ENCODE data around the gene NSL1.
"Not testable (repeated sequence)": the region's sequence is repeated elsewhere in the genome, so short reads cannot be mapped to it uniquely, and the experiment has no call there.

The NSL1 gene

DNA sequence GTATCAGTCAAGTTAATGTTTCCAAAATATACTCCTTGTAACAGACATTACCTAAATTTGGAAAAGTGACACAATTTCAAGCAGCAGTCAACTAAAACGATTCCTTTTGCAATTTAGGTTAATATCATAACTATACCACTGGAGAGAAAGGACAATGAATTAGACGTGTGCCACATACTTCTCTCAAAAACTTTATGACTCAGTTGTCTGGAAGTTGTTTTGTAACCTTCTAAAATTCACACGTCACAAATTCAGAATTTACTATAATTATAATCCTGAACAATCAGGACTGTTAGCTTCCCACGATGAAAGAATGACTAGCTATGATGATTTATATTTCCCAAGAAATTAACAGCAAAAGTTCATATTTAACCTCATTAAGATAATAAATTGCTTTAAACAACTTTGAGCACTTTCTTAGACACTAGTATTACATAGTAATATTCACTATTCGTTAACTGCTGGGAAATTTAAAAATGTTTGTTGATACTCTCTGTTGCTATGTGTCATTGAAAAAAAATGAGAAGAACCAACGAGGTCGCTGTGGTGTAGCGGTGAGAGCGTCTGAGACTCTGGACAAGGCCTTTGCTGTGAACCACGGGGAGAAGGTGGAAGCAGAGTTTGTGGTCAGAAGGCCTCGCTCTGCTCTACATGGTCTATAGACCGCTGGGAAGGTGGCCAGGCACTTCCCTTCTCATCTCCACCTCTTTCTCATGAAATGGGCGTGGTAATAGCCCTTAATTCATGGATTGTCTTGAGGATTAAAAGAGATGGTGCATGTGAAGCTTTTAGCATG is 64.0 kb downstream of the NSL1 start:
- POLR2A ChIA-PET: no interaction called here
- DNase-seq (ENCODE audit: extremely low spot score): no peak
- CTCF ChIA-PET: interaction anchor here (1.4 to 1.5 kb wide), 2 partner anchors 10 to 63 kb away, joined by 4 to 6 read pairs; no protein-coding TSS in a partner anchor

DNA sequence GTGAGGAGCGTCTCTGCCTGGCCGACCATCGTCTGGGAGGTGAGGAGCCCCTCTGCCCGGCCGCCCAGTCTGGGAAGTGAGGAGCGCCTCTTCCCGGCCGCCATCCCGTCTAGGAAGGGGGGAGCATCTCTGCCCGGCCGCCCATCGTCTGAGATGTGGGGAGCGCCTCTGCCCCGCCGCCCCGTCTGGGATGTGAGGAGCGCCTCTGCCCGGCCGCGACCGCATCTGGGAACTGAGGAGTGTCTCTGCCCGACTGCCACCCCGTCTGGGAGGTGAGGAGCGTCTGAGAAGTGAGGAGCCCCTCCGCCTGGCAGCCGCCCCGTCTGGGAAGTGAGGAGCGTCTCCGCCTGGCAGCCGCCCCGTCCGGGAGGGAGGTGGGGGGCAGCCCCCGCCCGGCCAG is 66.9 kb downstream of the NSL1 start:
- POLR2A ChIA-PET; CTCF ChIA-PET; DNase-seq (ENCODE audit: extremely low spot score): not testable (repeated sequence)

More for the DNA sequence above, 64.0 kb downstream of the NSL1 start:
- TF ChIP-seq, protein P1, sequence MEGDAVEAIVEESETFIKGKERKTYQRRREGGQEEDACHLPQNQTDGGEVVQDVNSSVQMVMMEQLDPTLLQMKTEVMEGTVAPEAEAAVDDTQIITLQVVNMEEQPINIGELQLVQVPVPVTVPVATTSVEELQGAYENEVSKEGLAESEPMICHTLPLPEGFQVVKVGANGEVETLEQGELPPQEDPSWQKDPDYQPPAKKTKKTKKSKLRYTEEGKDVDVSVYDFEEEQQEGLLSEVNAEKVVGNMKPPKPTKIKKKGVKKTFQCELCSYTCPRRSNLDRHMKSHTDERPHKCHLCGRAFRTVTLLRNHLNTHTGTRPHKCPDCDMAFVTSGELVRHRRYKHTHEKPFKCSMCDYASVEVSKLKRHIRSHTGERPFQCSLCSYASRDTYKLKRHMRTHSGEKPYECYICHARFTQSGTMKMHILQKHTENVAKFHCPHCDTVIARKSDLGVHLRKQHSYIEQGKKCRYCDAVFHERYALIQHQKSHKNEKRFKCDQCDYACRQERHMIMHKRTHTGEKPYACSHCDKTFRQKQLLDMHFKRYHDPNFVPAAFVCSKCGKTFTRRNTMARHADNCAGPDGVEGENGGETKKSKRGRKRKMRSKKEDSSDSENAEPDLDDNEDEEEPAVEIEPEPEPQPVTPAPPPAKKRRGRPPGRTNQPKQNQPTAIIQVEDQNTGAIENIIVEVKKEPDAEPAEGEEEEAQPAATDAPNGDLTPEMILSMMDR (IDR thresholded peaks at IDR 0.05; ENCODE audit: control extremely low read depth, extremely low read depth, low read depth, missing control alignments): no peak

DNA sequence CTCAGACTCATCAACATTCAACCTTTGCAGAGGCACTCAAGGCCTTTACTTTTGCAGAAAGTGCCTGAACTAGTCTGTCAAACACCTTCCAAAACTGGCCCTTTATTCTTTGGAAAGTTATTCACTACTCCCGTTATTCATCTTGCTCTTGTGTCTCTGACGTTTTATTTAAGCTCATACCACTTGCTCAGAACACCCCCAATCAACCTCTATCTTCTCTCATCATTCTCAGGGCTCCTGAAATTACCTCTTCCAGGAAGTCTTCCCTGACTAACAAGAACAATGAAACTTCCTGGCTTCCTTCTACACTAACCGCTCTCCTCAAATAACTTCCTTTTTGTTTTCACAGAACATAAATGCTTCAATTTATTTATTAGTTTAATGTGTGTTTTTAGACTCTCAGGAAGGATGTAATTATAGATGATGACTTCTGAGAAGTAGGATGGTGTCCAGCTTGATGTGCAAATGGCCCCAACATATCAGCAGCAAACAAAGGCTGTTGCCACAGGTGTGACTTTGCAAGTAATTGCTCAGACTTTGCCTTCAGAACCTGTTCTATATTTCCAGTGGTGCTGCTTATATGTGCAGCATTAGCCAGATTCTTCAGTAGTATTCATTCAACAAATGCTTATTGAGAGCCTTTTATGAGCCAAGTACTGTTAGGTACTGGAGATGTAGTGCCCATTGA is 69.2 kb downstream of the NSL1 start:
- no peak for DNase-seq (ENCODE audit: extremely low spot score)
- ChIA-PET CTCF (interaction anchor here (0.8 to 2.3 kb wide), 6 partner anchors 9 to 266 kb away, joined by 3 to 9 read pairs (median 4); no protein-coding TSS in a partner anchor), POLR2A (interaction anchor here (0.7 kb wide), 1 partner anchor 70 kb away, joined by 4 read pairs; no protein-coding TSS in a partner anchor)
- TF ChIP-seq, protein P1 (IDR thresholded peaks at IDR 0.05; ENCODE audit: control extremely low read depth, extremely low read depth, low read depth, missing control alignments): no peak

DNA sequence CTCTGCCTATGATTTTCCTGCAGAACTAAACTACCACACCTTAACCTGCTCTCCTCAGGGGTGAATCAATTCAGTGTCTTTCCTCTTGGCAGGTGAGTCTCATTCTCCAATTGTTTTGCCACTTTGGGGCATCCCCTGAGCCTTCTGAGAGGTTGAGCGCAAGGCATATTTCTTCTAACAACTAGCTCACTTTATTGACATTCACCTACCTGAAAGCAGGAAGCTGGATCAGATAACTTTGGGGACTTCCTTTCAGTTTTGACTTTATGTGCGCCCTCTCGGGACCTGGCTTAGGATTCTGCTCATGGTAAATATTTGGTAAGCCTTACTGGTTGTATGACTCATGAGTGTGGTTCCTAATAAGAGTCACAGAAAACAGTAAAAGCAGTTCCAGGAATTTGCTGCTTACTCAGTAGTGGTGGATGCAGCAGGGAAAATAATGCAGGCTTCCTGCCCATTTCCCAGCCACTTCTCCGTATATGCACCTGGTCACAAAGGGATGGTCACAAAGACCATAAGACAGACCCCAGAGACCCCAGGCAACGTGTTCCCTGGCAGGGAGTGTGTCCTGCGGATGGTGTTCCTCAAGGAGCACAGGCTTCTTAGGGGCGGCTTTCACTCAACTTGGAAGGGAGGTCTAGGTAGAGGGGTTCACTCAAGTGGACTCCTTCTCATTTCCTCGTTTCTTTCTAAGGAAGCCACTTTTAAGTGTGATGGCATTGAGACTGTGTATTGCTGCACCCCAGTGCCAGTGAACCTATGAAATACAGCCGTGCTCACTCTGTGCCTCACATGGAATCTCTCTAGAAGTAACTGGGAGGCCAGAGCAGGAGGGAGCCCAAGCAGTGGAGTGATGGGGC is 70.0 kb downstream of the NSL1 start:
- ChIA-PET CTCF (interaction anchor here (0.8 to 2.3 kb wide), 7 partner anchors 10 to 57 kb away, joined by 3 to 9 read pairs (median 4); no protein-coding TSS in a partner anchor), POLR2A (no interaction called here)
- DNase-seq (ENCODE audit: extremely low spot score): no peak
- TF ChIP-seq, protein P1 (IDR thresholded peaks at IDR 0.05; ENCODE audit: control extremely low read depth, extremely low read depth, low read depth, missing control alignments): no peak

DNA sequence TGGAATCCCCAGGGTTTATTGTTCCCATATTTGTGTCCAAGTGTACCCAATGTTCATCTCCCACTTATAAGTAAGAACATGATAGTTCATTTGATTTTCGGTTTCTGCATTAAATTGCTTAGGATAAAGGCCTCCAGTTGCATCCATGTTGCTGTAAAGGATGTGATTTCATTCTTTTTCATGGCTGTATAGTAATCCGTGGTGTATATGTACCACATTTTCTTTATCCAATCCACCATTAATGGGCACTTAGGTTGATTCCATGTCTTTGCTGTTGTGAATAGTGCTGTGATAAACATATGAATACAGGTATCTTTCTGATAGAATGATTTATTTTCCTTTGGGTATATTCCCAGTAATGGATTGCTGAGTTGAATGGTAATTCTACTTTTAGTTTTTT is 71.9 kb downstream of the NSL1 start:
- DNase-seq (ENCODE audit: extremely low spot score): no peak
- CTCF ChIA-PET: no interaction called here
- POLR2A ChIA-PET: no interaction called here
- TF ChIP-seq, protein P1 (IDR thresholded peaks at IDR 0.05; ENCODE audit: control extremely low read depth, extremely low read depth, low read depth, missing control alignments): no peak

DNA sequence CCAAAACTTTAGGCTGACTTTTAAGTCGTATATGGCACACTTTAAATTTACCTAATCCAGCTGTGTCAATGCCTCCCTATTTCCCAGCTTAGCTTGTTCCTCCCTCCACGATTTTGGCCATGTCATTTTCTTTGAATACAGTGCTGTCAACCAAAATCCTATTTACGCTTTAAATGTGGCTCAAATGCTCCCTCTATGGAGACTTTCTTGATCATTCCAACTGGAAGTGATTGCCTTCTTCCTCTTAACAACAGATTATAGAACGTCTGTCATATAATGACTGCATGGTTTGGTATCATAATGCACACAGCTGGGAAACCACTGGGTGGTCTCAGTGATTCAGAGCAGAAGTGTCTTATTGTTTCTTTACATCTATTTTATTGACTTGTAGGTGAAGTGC is 73.1 kb downstream of the NSL1 start:
- CTCF ChIA-PET: interaction anchor here (1.5 kb wide), 1 partner anchor 53 kb away, joined by 4 read pairs; no protein-coding TSS in a partner anchor
- DNase-seq (ENCODE audit: extremely low spot score): no peak
- TF ChIP-seq, protein P1 (IDR thresholded peaks at IDR 0.05; ENCODE audit: control extremely low read depth, extremely low read depth, low read depth, missing control alignments): no peak
- POLR2A ChIA-PET: no interaction called here

Data from GM10248 (cell line).